Spleen (tissue), 11 donors: ENCODE measurements around the gene HIVEP1. TPM values are rescaled to one million over a fixed set of nuclear protein-coding genes. Genes with fewer than 3 reads are reported as not detected.

ENCODE experiments used
- DNase-seq: peaks from one replicate; pipeline ENCODE4 v3.0.0-alpha.2; 2020
- H3K27ac ChIP-seq, 8 donors: fragments of 200-600 bp; sonication (generic) in 7 of 8; 1 replicate in 4 of 8; 2 replicates in 4 of 8; pipeline versions ENCODE4 v1.5.0 to v1.8.0; 2016 to 2021; ENCODE audit warnings: inconsistent platforms in 4 of 8, mild to moderate bottlenecking in 4 of 8, moderate library complexity in 1 of 8
- H3K27me3 ChIP-seq, 7 donors: fragments of 200-600 bp; sonication (generic) in 6 of 7; replicated peaks in 1 of 7; 1 replicate in 4 of 7; 2 replicates in 3 of 7; pipeline versions ENCODE4 v1.5.0 to v1.8.0; 2016 to 2021; ENCODE audit warnings: inconsistent platforms in 3 of 7, mild to moderate bottlenecking in 1 of 7
- H3K36me3 ChIP-seq, 6 donors: fragments of 200-600 bp; sonication (generic) in 5 of 6; 1 replicate in 4 of 6; 2 replicates in 2 of 6; pipeline versions ENCODE4 v1.5.0 to v1.8.0; 2016 to 2021; ENCODE audit warnings: inconsistent platforms in 2 of 6
- H3K4me1 ChIP-seq, 6 donors: fragments of 200-600 bp; sonication (generic) in 5 of 6; 1 replicate in 3 of 6; 2 replicates in 3 of 6; pipeline versions ENCODE4 v1.5.0 to v1.8.0; 2016 to 2021; ENCODE audit warnings: inconsistent platforms in 3 of 6
- H3K4me3 ChIP-seq, 8 donors: fragments of 200-600 bp; sonication (generic) in 7 of 8; 1 replicate in 4 of 8; 2 replicates in 4 of 8; pipeline versions ENCODE4 v1.5.0 to v1.8.0; 2016 to 2021; ENCODE audit warnings: inconsistent platforms in 4 of 8, mild to moderate bottlenecking in 4 of 8, moderate library complexity in 2 of 8
- H3K9me3 ChIP-seq, 8 donors: fragments of 200-600 bp; sonication (generic) in 7 of 8; 1 replicate in 4 of 8; 2 replicates in 4 of 8; pipeline versions ENCODE4 v1.5.0 to v1.8.0; 2016 to 2021; ENCODE audit warnings: inconsistent platforms in 4 of 8
- CTCF ChIP-seq, 11 experiments: fragments of 200-600 bp in 7 of 11; fragments of 450-650 bp in 4 of 11; sonication (generic) in 4 of 11; IDR thresholded peaks in 8 of 11; conservative IDR thresholded peaks in 3 of 11; 1 replicate in 7 of 11; 2 replicates in 4 of 11; pipeline versions ENCODE4 v1.4.0 to v1.8.0; 2016 to 2021; ENCODE audit warnings: antibody characterized with exemption in 11 of 11, inconsistent platforms in 4 of 11, mild to moderate bottlenecking in 1 of 11
- POLR2A ChIP-seq, 3 donors: fragments of 450-650 bp; IDR thresholded peaks; one replicate each; pipeline ENCODE4 v1.5.1; 2017; ENCODE audit warnings: antibody characterized with exemption in 3 of 3, mild to moderate bottlenecking in 1 of 3
- POLR2AphosphoS5 ChIP-seq, 3 donors: sonication (generic); formaldehyde crosslinking; IDR thresholded peaks; one replicate each; pipeline ENCODE4 v1.5.1; 2017; ENCODE audit warnings: antibody characterized with exemption in 3 of 3
- WGBS, 5 donors: extraction: QIAGEN DNeasy Blood & Tissue Kit in 3 of 5; methylation state at CpG; one replicate each; pipeline versions ENCODE4 v1.1.5 to v1.1.7; 2013 to 2018; 5-methylcytosine and 5-hydroxymethylcytosine counted together
- intact Hi-C: fragments of 100-400 bp; cut with DNase I; formaldehyde crosslinking; loops from one replicate; pipeline ENCODE4 v1.15.0; 2023; ENCODE audit warnings: low total_unique reads
- polyA plus RNA-seq, 3 donors: library from polyadenylated mRNA; stranded (reverse); fragments of 200-250 nt; gene quantifications; one replicate each; pipeline ENCODE4 v1.2.1, GENCODE V29; 2013
- total RNA-seq, 7 donors: library from RNA; depleted of rRNA in 3 of 7; stranded (reverse); fragments of >200 nt in 3 of 7; fragmentation: NEBNext Ultra II Directional in 4 of 7; extraction: Animal tissue kit (Norgen Biotek cat#: 25700) in 4 of 7; gene quantifications; one replicate each; pipeline versions ENCODE4 v1.1.0 to v1.2.1, GENCODE V29; 2016 to 2021
- donor health status: healthy with polysubstance abuse.
- donor health status: DM: no; HTN: no; CAD: no; lungs with moderate emphysema.
- donor health status: DM: no; HTN: no; CAD: no.
- donor health status: Bipolar disorder and iron deficiency.
- donor health status: healthy.
- donor health status: DM: no; HTN: no; CAD: no.
- donor health status: DM: yes; HTN: yes; CAD: no.

Gene HIVEP1
- total and polyA plus RNA-seq, 10 donors: 2.8 to 64.1 (median 39.7) TPM

- Histone ChIP-seq H3K9me3 (no peaks in the 10 kb centered on the region), H3K36me3 (peaks cover 0 to 44% (median 16%) of the 10 kb centered on the region in 6 donors), H3K27ac (no peak overlapping the region), H3K27me3 (no peaks in the 10 kb centered on the region), H3K4me3 (no peak overlapping the region), H3K4me1 (peaks cover 0 to 4% (median 0%) of the 10 kb centered on the region in 6 donors)
- no peak for DNase-seq
- TF ChIP-seq CTCF (IDR thresholded peaks at IDR 0.05 in 8 of 11, conservative IDR thresholded peaks at IDR 0.05 in 3 of 11): no peak
- TF ChIP-seq POLR2A (IDR thresholded peaks at IDR 0.05): no peak
- TF ChIP-seq POLR2AphosphoS5 (IDR thresholded peaks at IDR 0.05): no peak
- WGBS, 5 donors: 76 to 89% (median 83%) methylated on average over 4 of the region's 4 CpGs
- intact Hi-C loops: no loop called here
Measured at GRCh38 chr6:12125396-12125795, 113.3 kb downstream of the HIVEP1 start.

- Histone ChIP-seq H3K9me3 (no peaks in the 10 kb centered on the region), H3K36me3 (peaks cover 0 to 42% (median 9%) of the 10 kb centered on the region in 6 donors), H3K4me1 (peaks cover 0 to 4% (median 0%) of the 10 kb centered on the region in 6 donors), H3K27me3 (no peaks in the 10 kb centered on the region), H3K4me3 (no peak overlapping the region), H3K27ac (no peak overlapping the region)
- TF ChIP-seq CTCF (IDR thresholded peaks at IDR 0.05 in 8 of 11, conservative IDR thresholded peaks at IDR 0.05 in 3 of 11) (no peak), POLR2AphosphoS5 (IDR thresholded peaks at IDR 0.05) (no peak), POLR2A (IDR thresholded peaks at IDR 0.05) (no peak)
- 69 to 96% (median 91%) methylated on average over 1 of the region's 1 CpG for WGBS, 5 donors
- intact Hi-C loops: no loop called here
- DNase-seq: no peak
Measured at GRCh38 chr6:12126051-12126450, 113.9 kb downstream of the HIVEP1 start.

GRCh38 chr6:12129523-12129922 is 117.4 kb downstream of the HIVEP1 start:
- H3K4me3 ChIP-seq: no peak overlapping the region
- 84 to 86% (median 84%) methylated on average over 1 of the region's 1 CpG for WGBS, 5 donors
- H3K9me3 ChIP-seq: no peaks in the 10 kb centered on the region
- intact Hi-C loops: no loop called here
- H3K27ac ChIP-seq: no peak overlapping the region
- H3K27me3 ChIP-seq: no peaks in the 10 kb centered on the region
- H3K36me3 ChIP-seq: peaks cover 0 to 21% (median 0%) of the 10 kb centered on the region in 6 donors
- TF ChIP-seq CTCF (IDR thresholded peaks at IDR 0.05 in 8 of 11, conservative IDR thresholded peaks at IDR 0.05 in 3 of 11): no peak
- no peak for TF ChIP-seq POLR2A (IDR thresholded peaks at IDR 0.05)
- no peak for TF ChIP-seq POLR2AphosphoS5 (IDR thresholded peaks at IDR 0.05)
- H3K4me1 ChIP-seq: peaks cover 0 to 16% (median 9%) of the 10 kb centered on the region in 6 donors
- DNase-seq: no peak

- Histone ChIP-seq H3K4me3 (no peak overlapping the region), H3K4me1 (peaks cover 0 to 21% (median 9%) of the 10 kb centered on the region in 6 donors), H3K9me3 (no peaks in the 10 kb centered on the region), H3K27me3 (no peaks in the 10 kb centered on the region), H3K27ac (no peak overlapping the region), H3K36me3 (peaks cover 0 to 33% (median 2%) of the 10 kb centered on the region in 6 donors)
- no peak for TF ChIP-seq POLR2AphosphoS5 (IDR thresholded peaks at IDR 0.05)
- TF ChIP-seq CTCF (IDR thresholded peaks at IDR 0.05 in 8 of 11, conservative IDR thresholded peaks at IDR 0.05 in 3 of 11): no peak
- no peak for TF ChIP-seq POLR2A (IDR thresholded peaks at IDR 0.05)
- WGBS, 5 donors: 52 to 75% (median 66%) methylated on average over 4 of the region's 4 CpGs
- no peak for DNase-seq
- intact Hi-C loops: no loop called here
Measured at GRCh38 chr6:12132351-12133222, 120.5 kb downstream of the HIVEP1 start.
